ENCODE results near the gene BORCS5. TPM values are rescaled to one million over a fixed set of nuclear protein-coding genes. Genes with fewer than 3 reads are reported as not detected.

The BORCS5 gene
- total RNA-seq, 2 donors from 2014 or later = 11.6 to 17.9 TPM

Other genes with a start within 250 kb of the BORCS5 start
- 10 to 100 TPM; 27.7 to 29.3 TPM for gene LRP6, start 90.0 kb upstream of the BORCS5 start, total RNA-seq
- 10 to 100 TPM; 20.3 to 23.2 TPM for gene MANSC1, start 6.8 kb upstream of the BORCS5 start, total RNA-seq
- 10 to 100 TPM; 14.8 to 19.5 TPM for gene DUSP16, start 205.8 kb downstream of the BORCS5 start, total RNA-seq